Activated T-cell treated with anti-CD3 and anti-CD28 coated beads, Interleukin-2, amount 50 U/mL, for 24 hours (primary cell): Measurements from ENCODE around the gene GPR152.
A peak's percentile ranks its signal among the peaks of the same experiment; 100 is the strongest.

ENCODE experiments used
- DNase-seq: peaks from one replicate; pipeline ENCODE4 v3.0.0-alpha.2; 2020
- H3K27ac Mint-ChIP-seq: 2 replicates; pipeline ENCODE4 v1.8.0; 2020; ENCODE audit warnings: mild to moderate bottlenecking, mixed read lengths
- H3K27me3 Mint-ChIP-seq: 2 replicates; pipeline ENCODE4 v1.8.0; 2020; ENCODE audit warnings: mixed read lengths
- H3K36me3 Mint-ChIP-seq: 2 replicates; pipeline ENCODE4 v1.8.0; 2020; ENCODE audit warnings: low read depth, mixed read lengths
- H3K4me1 Mint-ChIP-seq: 2 replicates; pipeline ENCODE4 v1.8.0; 2020; ENCODE audit warnings: low read depth, mixed read lengths
- H3K4me3 Mint-ChIP-seq: 2 replicates; pipeline ENCODE4 v1.8.0; 2020; ENCODE audit warnings: mild to moderate bottlenecking, moderate library complexity, mixed read lengths
- H3K9me3 Mint-ChIP-seq: 2 replicates; pipeline ENCODE4 v1.8.0; 2020; ENCODE audit warnings: mixed read lengths

GPR152 gene

GRCh38 chr11:67420646-67421429 is 31.7 kb downstream of the GPR152 start:
- Mint-ChIP-seq H3K9me3 (no peaks in the 10 kb centered on the region), H3K27ac (peak overlapping the region; percentile 90), H3K4me1 (peaks cover 50% of the 10 kb centered on the region)

GRCh38 chr11:67420147-67420645 is 32.3 kb downstream of the GPR152 start:
- no peaks in the 10 kb centered on the region for H3K9me3 Mint-ChIP-seq
- peaks cover 51% of the 10 kb centered on the region for H3K4me1 Mint-ChIP-seq
- H3K27ac Mint-ChIP-seq: peak overlapping the region; percentile 90
- peak overlapping the region; percentile 79 for H3K4me3 Mint-ChIP-seq
- no peaks in the 10 kb centered on the region for H3K36me3 Mint-ChIP-seq
- no peaks in the 10 kb centered on the region for H3K27me3 Mint-ChIP-seq
- peak; percentile 72 for DNase-seq

More at GRCh38 chr11:67420646-67421429, 31.7 kb downstream of the GPR152 start:
- DNase-seq: peak; percentile 100
- no peaks in the 10 kb centered on the region for H3K27me3 Mint-ChIP-seq
- no peaks in the 10 kb centered on the region for H3K36me3 Mint-ChIP-seq
- peak overlapping the region; percentile 79 for H3K4me3 Mint-ChIP-seq

- peak overlapping the region; percentile 79 for H3K4me3 Mint-ChIP-seq
- peak; percentile 52 for DNase-seq
- peak overlapping the region; percentile 90 for H3K27ac Mint-ChIP-seq
- H3K4me1 Mint-ChIP-seq: peaks cover 54% of the 10 kb centered on the region
- no peaks in the 10 kb centered on the region for H3K9me3 Mint-ChIP-seq
- H3K36me3 Mint-ChIP-seq: no peaks in the 10 kb centered on the region
- no peaks in the 10 kb centered on the region for H3K27me3 Mint-ChIP-seq
Measured at GRCh38 chr11:67419325-67420049, 33.0 kb downstream of the GPR152 start.

GRCh38 chr11:67418476-67419281 is 33.9 kb downstream of the GPR152 start:
- no peaks in the 10 kb centered on the region for H3K36me3 Mint-ChIP-seq
- peak overlapping the region; percentile 79 for H3K4me3 Mint-ChIP-seq
- no peaks in the 10 kb centered on the region for H3K9me3 Mint-ChIP-seq
- peaks cover 54% of the 10 kb centered on the region for H3K4me1 Mint-ChIP-seq
- peak overlapping the region; percentile 79 for H3K27ac Mint-ChIP-seq
- no peaks in the 10 kb centered on the region for H3K27me3 Mint-ChIP-seq
- DNase-seq: peak; percentile 67

GRCh38 chr11:67417425-67417824 is 35.1 kb downstream of the GPR152 start:
- DNase-seq: no peak
- Mint-ChIP-seq H3K4me1 (peaks cover 62% of the 10 kb centered on the region), H3K9me3 (no peaks in the 10 kb centered on the region), H3K27me3 (no peaks in the 10 kb centered on the region), H3K27ac (no peak overlapping the region), H3K36me3 (no peaks in the 10 kb centered on the region), H3K4me3 (no peak overlapping the region)

GRCh38 chr11:67416416-67417335 is 35.9 kb downstream of the GPR152 start:
- Mint-ChIP-seq H3K27me3 (no peaks in the 10 kb centered on the region), H3K4me1 (peaks cover 69% of the 10 kb centered on the region), H3K36me3 (no peaks in the 10 kb centered on the region), H3K9me3 (no peaks in the 10 kb centered on the region), H3K27ac (peak overlapping the region; percentile 80), H3K4me3 (peak overlapping the region; percentile 64)
- DNase-seq: peak; percentile 69

- DNase-seq: peak; percentile 51
- no peaks in the 10 kb centered on the region for H3K27me3 Mint-ChIP-seq
- H3K4me3 Mint-ChIP-seq: peak within 1 kb of the TSS; percentile 68
- peaks cover 74% of the 10 kb centered on the region for H3K4me1 Mint-ChIP-seq
- peaks cover under 1% of the 10 kb centered on the region for H3K36me3 Mint-ChIP-seq
- peak within 1 kb of the TSS; percentile 80 for H3K27ac Mint-ChIP-seq
- no peaks in the 10 kb centered on the region for H3K9me3 Mint-ChIP-seq
Measured at GRCh38 chr11:67415501-67416304, 36.8 kb downstream of the GPR152 start, which contains the start of gene CARNS1. CARNS1 (plus strand) TSS chr11:67415678; CDS start chr11:67416200, 522 bp downstream.

GRCh38 chr11:67413266-67413849 is 39.2 kb downstream of the GPR152 start:
- peak overlapping the region; percentile 71 for H3K27ac Mint-ChIP-seq
- H3K4me1 Mint-ChIP-seq: peaks cover 77% of the 10 kb centered on the region

GRCh38 chr11:67412495-67413179 is 39.9 kb downstream of the GPR152 start:
- no peaks in the 10 kb centered on the region for H3K9me3 Mint-ChIP-seq
- peaks cover 77% of the 10 kb centered on the region for H3K4me1 Mint-ChIP-seq
- DNase-seq: no peak
- H3K4me3 Mint-ChIP-seq: no peak overlapping the region
- no peaks in the 10 kb centered on the region for H3K27me3 Mint-ChIP-seq
- peak overlapping the region; percentile 71 for H3K27ac Mint-ChIP-seq
- peaks cover 25% of the 10 kb centered on the region for H3K36me3 Mint-ChIP-seq

More at GRCh38 chr11:67413266-67413849, 39.2 kb downstream of the GPR152 start:
- no peak for DNase-seq
- Mint-ChIP-seq H3K4me3 (no peak overlapping the region), H3K36me3 (peaks cover 18% of the 10 kb centered on the region), H3K27me3 (no peaks in the 10 kb centered on the region), H3K9me3 (no peaks in the 10 kb centered on the region)

- Mint-ChIP-seq H3K9me3 (no peaks in the 10 kb centered on the region), H3K27ac (peak overlapping the region; percentile 61), H3K4me1 (peaks cover 78% of the 10 kb centered on the region), H3K4me3 (no peak overlapping the region), H3K36me3 (peaks cover 32% of the 10 kb centered on the region), H3K27me3 (no peaks in the 10 kb centered on the region)
- DNase-seq: peak; percentile 48
Measured at GRCh38 chr11:67411785-67412152, 40.8 kb downstream of the GPR152 start.

- peak overlapping the region; percentile 96 for H3K27ac Mint-ChIP-seq
- H3K9me3 Mint-ChIP-seq: no peaks in the 10 kb centered on the region
- H3K36me3 Mint-ChIP-seq: peaks cover 38% of the 10 kb centered on the region
- no peak overlapping the region for H3K4me3 Mint-ChIP-seq
- DNase-seq: peak; percentile 38
- peaks cover 78% of the 10 kb centered on the region for H3K4me1 Mint-ChIP-seq
- H3K27me3 Mint-ChIP-seq: no peaks in the 10 kb centered on the region
Measured at GRCh38 chr11:67410984-67411784, 41.3 kb downstream of the GPR152 start.
